GM21367 (cell line): ENCODE measurements around the gene KCNIP3.
"Not testable (repeated sequence)": the region's sequence is repeated elsewhere in the genome, so short reads cannot be mapped to it uniquely, and the experiment has no call there.

Source experiments
- ATAC-seq: cut with Tn5 transposase; IDR thresholded peaks from one replicate; pipeline ENCODE4 v1.9.1; 2021; ENCODE audit not compliant: unreplicated experiment

KCNIP3 gene

GRCh38 chr2:95296880-95297487 is at the start of gene KCNIP3:
TSS of gene KCNIP3 (plus strand) at chr2:95297347. CDS start at chr2:95297439, 92 bp downstream.
- no peak for ATAC-seq

- ATAC-seq = no peak
Observed at GRCh38 chr2:95258271-95258670, 38.9 kb upstream of the KCNIP3 start.

- no peak for ATAC-seq
Observed at GRCh38 chr2:95260028-95261023, 36.8 kb upstream of the KCNIP3 start.

- no peak for ATAC-seq
Observed at GRCh38 chr2:95261602-95262001, 35.5 kb upstream of the KCNIP3 start.

GRCh38 chr2:95262896-95263542 is 34.1 kb upstream of the KCNIP3 start:
- no peak for ATAC-seq

- ATAC-seq = no peak
Observed at GRCh38 chr2:95264624-95265023, 32.5 kb upstream of the KCNIP3 start.

GRCh38 chr2:95265182-95265581 is 32.0 kb upstream of the KCNIP3 start:
- no peak for ATAC-seq

- no peak for ATAC-seq
Observed at GRCh38 chr2:95266781-95267430, 30.2 kb upstream of the KCNIP3 start.

GRCh38 chr2:95267458-95268210 is 29.5 kb upstream of the KCNIP3 start:
- no peak for ATAC-seq

GRCh38 chr2:95268211-95269035 is 28.7 kb upstream of the KCNIP3 start:
- ATAC-seq = no peak

GRCh38 chr2:95269036-95269680 is 28.0 kb upstream of the KCNIP3 start:
- ATAC-seq = no peak

- not testable (repeated sequence) for ATAC-seq
Observed at GRCh38 chr2:95269745-95270144, 27.4 kb upstream of the KCNIP3 start.

- no peak for ATAC-seq
Observed at GRCh38 chr2:95270541-95271081, 26.5 kb upstream of the KCNIP3 start.

- ATAC-seq = no peak
Observed at GRCh38 chr2:95271381-95271971, 25.7 kb upstream of the KCNIP3 start.

GRCh38 chr2:95272299-95272751 is 24.8 kb upstream of the KCNIP3 start:
- no peak for ATAC-seq

- no peak for ATAC-seq
Observed at GRCh38 chr2:95272781-95273180, 24.4 kb upstream of the KCNIP3 start.

GRCh38 chr2:95273566-95274290 is 23.4 kb upstream of the KCNIP3 start:
- no peak for ATAC-seq
